ENCODE measurements around the gene AGAP1. TPM values are rescaled to one million over a fixed set of nuclear protein-coding genes. Genes with fewer than 3 reads are reported as not detected.

The AGAP1 gene
- total RNA-seq, 1 donor from 2014 or later = 43.9 TPM

GRCh38 chr2:236158969-236159777, 665.3 kb downstream of the AGAP1 start:
- DNase-seq (ENCODE audit: low spot score) = no peak
- no peak overlapping the region for H3K4me3 Mint-ChIP-seq (ENCODE audit: unreplicated experiment)
- H3K27me3 Mint-ChIP-seq (ENCODE audit: unreplicated experiment) = peaks cover 27% of the 10 kb centered on the region

GRCh38 chr2:236159778-236160170, 665.9 kb downstream of the AGAP1 start:
- Mint-ChIP-seq H3K27ac (ENCODE audit: unreplicated experiment) (no peak overlapping the region), H3K9me3 (ENCODE audit: unreplicated experiment) (no peaks in the 10 kb centered on the region), H3K36me3 (ENCODE audit: low read depth, unreplicated experiment) (peaks cover 4% of the 10 kb centered on the region), H3K27me3 (ENCODE audit: unreplicated experiment) (peaks cover 28% of the 10 kb centered on the region), H3K4me1 (ENCODE audit: unreplicated experiment) (peaks cover 3% of the 10 kb centered on the region), H3K4me3 (ENCODE audit: unreplicated experiment) (no peak overlapping the region)
- TF ChIP-seq CTCF (IDR thresholded peaks at IDR 0.05; ENCODE audit: unreplicated experiment) = no peak
- no peak for DNase-seq (ENCODE audit: low spot score)

More at GRCh38 chr2:236158969-236159777, 665.3 kb downstream of the AGAP1 start:
- no peak overlapping the region for H3K27ac Mint-ChIP-seq (ENCODE audit: unreplicated experiment)
- H3K36me3 Mint-ChIP-seq (ENCODE audit: low read depth, unreplicated experiment) = peaks cover 4% of the 10 kb centered on the region
- TF ChIP-seq CTCF (IDR thresholded peaks at IDR 0.05; ENCODE audit: unreplicated experiment) = no peak
- H3K4me1 Mint-ChIP-seq (ENCODE audit: unreplicated experiment) = peaks cover 2% of the 10 kb centered on the region
- no peaks in the 10 kb centered on the region for H3K9me3 Mint-ChIP-seq (ENCODE audit: unreplicated experiment)

GRCh38 chr2:236160366-236161081, 666.7 kb downstream of the AGAP1 start:
- Mint-ChIP-seq H3K27me3 (ENCODE audit: unreplicated experiment) (peaks cover 32% of the 10 kb centered on the region), H3K4me1 (ENCODE audit: unreplicated experiment) (peaks cover 9% of the 10 kb centered on the region), H3K36me3 (ENCODE audit: low read depth, unreplicated experiment) (peaks cover 4% of the 10 kb centered on the region), H3K9me3 (ENCODE audit: unreplicated experiment) (no peaks in the 10 kb centered on the region), H3K4me3 (ENCODE audit: unreplicated experiment) (no peak overlapping the region), H3K27ac (ENCODE audit: unreplicated experiment) (no peak overlapping the region)
- DNase-seq (ENCODE audit: low spot score) = no peak
- no peak for TF ChIP-seq CTCF (IDR thresholded peaks at IDR 0.05; ENCODE audit: unreplicated experiment)

GRCh38 chr2:236161082-236161462, 667.2 kb downstream of the AGAP1 start:
- Mint-ChIP-seq H3K9me3 (ENCODE audit: unreplicated experiment) (no peaks in the 10 kb centered on the region), H3K4me1 (ENCODE audit: unreplicated experiment) (peaks cover 10% of the 10 kb centered on the region), H3K4me3 (ENCODE audit: unreplicated experiment) (no peak overlapping the region)

More at GRCh38 chr2:236161082-236161462, 667.2 kb downstream of the AGAP1 start:
- H3K27me3 Mint-ChIP-seq (ENCODE audit: unreplicated experiment) = peaks cover 37% of the 10 kb centered on the region
- DNase-seq (ENCODE audit: low spot score) = no peak
- no peak for TF ChIP-seq CTCF (IDR thresholded peaks at IDR 0.05; ENCODE audit: unreplicated experiment)
- no peak overlapping the region for H3K27ac Mint-ChIP-seq (ENCODE audit: unreplicated experiment)
- peaks cover 4% of the 10 kb centered on the region for H3K36me3 Mint-ChIP-seq (ENCODE audit: low read depth, unreplicated experiment)
